LNCAP (cell line): ENCODE measurements around the gene RETNLB.

Source experiments
- TF ChIP-seq, protein P1 (sequence below): fragments of 450-650 bp; IDR thresholded peaks from 2 replicates; pipeline ENCODE4 v1.5.1; 2017; ENCODE audit warnings: mild to moderate bottlenecking

Gene RETNLB

DNA sequence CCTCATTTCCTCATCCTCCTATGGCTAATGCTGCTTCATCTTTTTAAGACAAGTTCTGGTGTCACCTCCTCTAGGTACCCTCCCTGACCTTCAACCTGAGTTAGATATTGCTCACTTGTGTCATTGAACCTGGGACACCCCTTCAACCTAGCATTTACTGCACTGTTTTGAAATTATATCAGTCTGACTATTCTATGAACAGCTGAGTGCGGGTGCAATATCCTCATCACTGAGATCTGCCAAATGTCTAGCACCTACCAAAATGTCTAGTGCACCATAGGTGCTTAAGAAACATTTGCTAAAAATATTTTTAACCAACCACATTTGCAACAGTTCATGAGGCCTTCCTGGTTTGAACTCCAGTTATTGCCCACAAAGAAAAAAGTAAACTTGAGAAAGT, 34.5 kb downstream of the RETNLB start:
- TF ChIP-seq, protein P1, sequence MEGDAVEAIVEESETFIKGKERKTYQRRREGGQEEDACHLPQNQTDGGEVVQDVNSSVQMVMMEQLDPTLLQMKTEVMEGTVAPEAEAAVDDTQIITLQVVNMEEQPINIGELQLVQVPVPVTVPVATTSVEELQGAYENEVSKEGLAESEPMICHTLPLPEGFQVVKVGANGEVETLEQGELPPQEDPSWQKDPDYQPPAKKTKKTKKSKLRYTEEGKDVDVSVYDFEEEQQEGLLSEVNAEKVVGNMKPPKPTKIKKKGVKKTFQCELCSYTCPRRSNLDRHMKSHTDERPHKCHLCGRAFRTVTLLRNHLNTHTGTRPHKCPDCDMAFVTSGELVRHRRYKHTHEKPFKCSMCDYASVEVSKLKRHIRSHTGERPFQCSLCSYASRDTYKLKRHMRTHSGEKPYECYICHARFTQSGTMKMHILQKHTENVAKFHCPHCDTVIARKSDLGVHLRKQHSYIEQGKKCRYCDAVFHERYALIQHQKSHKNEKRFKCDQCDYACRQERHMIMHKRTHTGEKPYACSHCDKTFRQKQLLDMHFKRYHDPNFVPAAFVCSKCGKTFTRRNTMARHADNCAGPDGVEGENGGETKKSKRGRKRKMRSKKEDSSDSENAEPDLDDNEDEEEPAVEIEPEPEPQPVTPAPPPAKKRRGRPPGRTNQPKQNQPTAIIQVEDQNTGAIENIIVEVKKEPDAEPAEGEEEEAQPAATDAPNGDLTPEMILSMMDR, result no peak

DNA sequence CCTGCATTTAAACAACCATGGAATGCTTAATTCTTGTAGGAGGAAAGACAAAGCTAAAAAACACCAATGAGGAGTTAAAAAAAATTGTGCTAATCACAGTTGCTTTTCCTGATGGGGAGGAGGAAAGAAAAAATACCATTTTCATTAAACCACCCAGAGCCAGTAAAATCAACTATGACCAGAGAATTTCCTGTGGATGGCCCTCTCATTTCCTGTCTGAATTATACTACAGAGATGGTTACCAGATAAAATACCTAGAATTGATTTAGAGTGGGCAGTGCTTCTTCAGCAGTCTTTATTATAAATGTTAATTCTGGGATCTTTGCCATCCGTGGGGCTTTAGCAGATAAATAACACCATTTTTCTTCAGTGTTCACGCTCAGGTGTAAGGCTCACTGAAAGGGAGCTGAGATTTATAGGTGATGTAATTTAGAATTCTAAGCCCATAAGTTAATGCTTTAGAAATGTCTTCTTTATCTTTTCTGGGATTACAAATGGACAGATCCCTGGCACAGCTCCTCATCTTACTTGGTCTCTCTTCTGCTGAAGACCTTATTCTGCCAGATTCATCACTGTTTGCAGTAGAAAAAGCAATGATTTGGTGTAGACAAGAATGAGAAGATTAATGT, 37.9 kb downstream of the RETNLB start:
- TF ChIP-seq, protein P1, result no peak

DNA sequence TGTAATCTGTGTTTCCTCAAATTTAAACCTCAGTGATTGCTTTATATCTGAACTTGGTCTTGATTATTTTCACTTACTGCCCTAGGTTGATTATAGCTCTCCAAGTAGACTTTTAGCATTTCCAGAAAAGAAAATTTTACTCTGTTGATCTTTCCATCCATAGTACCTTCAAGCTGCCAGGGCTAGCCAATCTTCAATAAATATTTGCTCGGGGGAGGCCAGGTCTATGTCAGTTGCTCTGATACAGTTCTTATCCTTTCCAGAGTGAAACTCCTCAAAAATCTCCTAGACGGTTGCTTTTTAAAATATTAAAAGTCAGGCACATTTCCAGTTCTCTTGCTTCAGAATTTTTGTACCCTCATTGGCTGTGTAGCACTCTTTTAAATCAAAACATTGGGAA, 38.8 kb downstream of the RETNLB start:
- TF ChIP-seq, protein P1, result no peak

DNA sequence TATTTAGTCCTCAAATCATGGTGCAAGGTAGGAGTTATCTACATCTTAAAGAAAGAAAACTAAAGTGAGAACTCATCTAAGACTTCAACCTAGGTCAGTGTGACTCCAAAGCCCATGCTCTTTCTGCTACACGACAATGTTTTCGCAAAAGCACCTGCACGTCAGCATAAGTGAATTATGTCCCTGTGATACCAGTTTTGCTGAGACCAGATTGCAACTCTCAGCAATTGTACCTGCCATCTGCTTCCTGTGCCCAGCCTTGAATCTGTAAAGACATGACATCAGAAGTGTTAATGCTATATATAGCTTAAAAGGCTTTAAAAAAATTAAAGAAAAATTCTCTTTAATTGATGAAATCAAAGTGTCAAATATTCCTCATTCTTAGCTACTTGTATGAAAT, 43.4 kb downstream of the RETNLB start:
- TF ChIP-seq, protein P1, result no peak

DNA sequence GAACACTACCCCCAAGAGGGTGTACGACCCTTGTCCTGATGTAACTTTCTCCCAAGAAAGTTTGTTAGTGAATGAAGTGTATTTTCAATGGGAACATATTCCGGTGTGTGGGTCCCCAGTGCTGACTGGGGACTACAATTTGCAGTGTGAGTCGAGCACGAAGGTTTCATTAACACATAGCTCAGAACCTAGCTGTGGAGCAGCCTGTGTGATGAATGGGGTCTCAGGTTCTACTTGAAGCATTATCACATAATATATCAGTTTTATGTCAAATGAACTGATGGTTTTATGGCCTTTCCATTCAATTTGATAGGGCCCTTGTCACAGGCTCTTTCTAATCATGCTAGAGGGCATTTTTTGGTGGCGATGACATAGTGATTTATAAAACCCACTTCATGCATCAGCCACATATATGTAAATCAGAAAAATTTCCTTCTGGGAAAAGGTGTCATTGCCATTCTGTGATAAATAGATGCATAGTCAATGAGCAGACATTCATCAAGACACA, 44.1 kb downstream of the RETNLB start:
- TF ChIP-seq, protein P1, result no peak
